ENCODE results near the gene PGBD2.
"Not testable (repeated sequence)": the region's sequence is repeated elsewhere in the genome, so short reads cannot be mapped to it uniquely, and the experiment has no call there.

The PGBD2 gene

DNA sequence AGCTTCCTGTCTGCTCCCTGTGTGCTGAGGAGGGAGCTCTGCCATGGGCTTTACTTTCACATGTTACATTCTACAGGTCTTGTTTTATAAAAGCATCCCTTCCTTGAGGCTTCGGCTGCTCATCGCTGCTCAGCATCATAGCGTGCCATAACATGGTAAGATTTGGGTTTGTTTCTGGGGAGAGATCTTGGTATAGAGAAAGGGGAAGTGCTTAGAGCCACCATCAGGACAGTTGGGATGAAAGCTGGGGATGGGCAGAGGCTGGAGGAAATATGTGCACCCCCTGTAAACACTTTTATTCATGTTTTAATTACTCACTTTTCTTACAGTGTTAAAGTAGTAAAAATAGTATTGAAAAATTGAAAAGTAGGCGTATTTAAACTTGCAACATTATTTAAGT, 24.0 kb downstream of the PGBD2 start:
- H3K27me3 ChIP-seq (ENCODE audit: control insufficient read depth, insufficient read depth, low read length); H3K27ac ChIP-seq (ENCODE audit: low read depth, low read length); H3K4me1 ChIP-seq (ENCODE audit: control insufficient read depth, insufficient read depth, low read length); H3K36me3 ChIP-seq (ENCODE audit: control insufficient read depth, insufficient read depth, low read length); H3K4me3 ChIP-seq (ENCODE audit: low read depth, low read length); H3K9me3 ChIP-seq (ENCODE audit: control insufficient read depth, insufficient read depth, low read depth, low read length); H3K9ac ChIP-seq (ENCODE audit: low read length): not testable (repeated sequence)

DNA sequence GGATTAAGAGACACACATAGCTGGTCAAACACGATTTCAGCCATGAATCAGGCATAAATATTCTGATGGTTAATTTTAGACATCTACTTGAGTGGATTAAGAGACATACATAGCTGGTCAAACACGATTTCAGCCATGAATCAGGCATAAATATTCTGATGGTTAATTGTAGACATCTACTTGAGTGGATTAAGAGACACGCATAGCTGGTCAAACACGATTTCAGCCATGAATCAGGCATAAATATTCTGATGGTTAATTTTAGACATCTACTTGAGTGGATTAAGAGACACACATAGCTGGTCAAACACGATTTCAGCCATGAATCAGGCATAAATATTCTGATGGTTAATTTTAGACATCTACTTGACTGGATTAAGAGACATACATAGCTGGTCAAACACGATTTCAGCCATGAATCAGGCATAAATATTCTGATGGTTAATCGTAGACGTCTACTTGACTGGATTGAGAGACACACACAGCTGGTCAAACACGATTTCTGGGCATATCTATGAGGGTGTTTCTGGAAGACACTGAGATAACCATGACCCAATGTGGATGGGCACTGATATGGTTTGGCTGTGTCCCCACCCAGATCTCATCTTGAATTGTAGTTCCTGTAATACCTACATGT, 32.3 kb downstream of the PGBD2 start:
- not testable (repeated sequence) for H3K27ac ChIP-seq (ENCODE audit: low read depth, low read length); H3K9me3 ChIP-seq (ENCODE audit: control insufficient read depth, insufficient read depth, low read depth, low read length); H3K36me3 ChIP-seq (ENCODE audit: control insufficient read depth, insufficient read depth, low read length); H3K27me3 ChIP-seq (ENCODE audit: control insufficient read depth, insufficient read depth, low read length); H3K4me1 ChIP-seq (ENCODE audit: control insufficient read depth, insufficient read depth, low read length); H3K4me3 ChIP-seq (ENCODE audit: low read depth, low read length); H3K9ac ChIP-seq (ENCODE audit: low read length)

DNA sequence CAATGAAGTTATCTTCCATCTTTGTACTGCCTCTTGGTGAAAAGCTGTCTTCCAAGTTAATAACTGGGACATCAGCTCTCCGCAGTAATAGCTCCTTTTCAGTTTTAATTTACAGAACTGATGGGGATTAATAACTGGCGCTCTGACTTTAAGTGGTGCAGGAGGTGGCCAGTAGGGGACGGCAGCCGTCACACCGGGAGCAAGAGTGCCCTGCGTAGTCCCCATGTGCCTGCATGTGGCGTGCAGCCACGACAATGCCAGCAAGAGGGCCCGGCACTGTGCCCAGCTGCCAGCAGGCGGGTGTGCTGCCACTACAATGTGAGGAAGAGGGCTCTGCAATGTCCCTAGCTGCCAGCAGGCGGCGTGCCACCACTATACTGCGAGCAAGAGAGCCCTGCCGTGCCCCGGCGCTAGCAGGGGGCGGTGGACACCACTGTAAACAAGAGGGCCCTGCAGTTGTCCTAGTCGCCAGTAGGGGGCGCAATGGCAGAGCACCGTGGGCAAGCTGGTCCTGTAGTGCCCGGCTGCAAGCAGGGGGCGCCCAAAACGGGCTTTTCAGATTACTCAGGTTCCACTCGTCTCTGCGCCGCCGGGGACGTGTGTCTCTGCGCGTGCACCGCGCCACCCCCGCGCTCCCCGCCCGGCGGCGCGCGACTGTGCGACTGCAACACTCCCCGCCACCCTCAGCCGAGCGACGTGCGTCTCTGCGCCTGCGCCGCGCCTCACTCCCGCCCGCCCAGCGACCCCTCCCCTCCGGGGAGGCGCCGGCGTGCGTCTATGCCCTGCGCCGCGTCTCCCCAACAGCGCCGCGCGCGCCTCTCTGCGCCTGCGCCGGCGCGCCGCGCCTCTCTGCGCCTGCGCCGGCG, 38.3 kb downstream of the PGBD2 start:
- not testable (repeated sequence) for H3K4me1 ChIP-seq (ENCODE audit: control insufficient read depth, insufficient read depth, low read length); H3K36me3 ChIP-seq (ENCODE audit: control insufficient read depth, insufficient read depth, low read length); H3K27me3 ChIP-seq (ENCODE audit: control insufficient read depth, insufficient read depth, low read length); H3K4me3 ChIP-seq (ENCODE audit: low read depth, low read length); H3K9ac ChIP-seq (ENCODE audit: low read length); H3K27ac ChIP-seq (ENCODE audit: low read depth, low read length); H3K9me3 ChIP-seq (ENCODE audit: control insufficient read depth, insufficient read depth, low read depth, low read length)

DNA sequence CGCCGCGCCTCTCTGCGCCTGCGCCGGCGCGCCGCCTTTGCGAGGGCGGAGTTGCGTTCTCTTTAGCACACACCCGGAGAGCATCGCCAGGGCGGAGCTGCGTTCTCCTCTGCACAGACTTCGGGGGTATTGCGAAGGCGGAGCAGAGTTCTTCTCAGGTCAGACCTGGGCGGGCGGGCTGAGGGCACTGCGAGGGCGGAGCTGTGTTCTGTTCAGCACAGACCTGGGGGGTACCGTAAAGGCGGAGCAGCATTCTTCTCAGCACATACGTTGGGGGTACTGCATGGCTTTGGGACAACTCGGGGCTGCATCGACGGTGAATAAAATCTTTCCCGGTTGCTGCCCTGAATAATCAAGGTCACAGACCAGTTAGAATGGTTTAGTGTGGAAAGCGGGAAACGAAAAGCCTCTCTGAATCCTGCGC, 39.0 kb downstream of the PGBD2 start:
- H3K27me3 ChIP-seq (ENCODE audit: control insufficient read depth, insufficient read depth, low read length); H3K27ac ChIP-seq (ENCODE audit: low read depth, low read length); H3K9me3 ChIP-seq (ENCODE audit: control insufficient read depth, insufficient read depth, low read depth, low read length); H3K4me3 ChIP-seq (ENCODE audit: low read depth, low read length); H3K4me1 ChIP-seq (ENCODE audit: control insufficient read depth, insufficient read depth, low read length); H3K36me3 ChIP-seq (ENCODE audit: control insufficient read depth, insufficient read depth, low read length); H3K9ac ChIP-seq (ENCODE audit: low read length): not testable (repeated sequence)

DNA sequence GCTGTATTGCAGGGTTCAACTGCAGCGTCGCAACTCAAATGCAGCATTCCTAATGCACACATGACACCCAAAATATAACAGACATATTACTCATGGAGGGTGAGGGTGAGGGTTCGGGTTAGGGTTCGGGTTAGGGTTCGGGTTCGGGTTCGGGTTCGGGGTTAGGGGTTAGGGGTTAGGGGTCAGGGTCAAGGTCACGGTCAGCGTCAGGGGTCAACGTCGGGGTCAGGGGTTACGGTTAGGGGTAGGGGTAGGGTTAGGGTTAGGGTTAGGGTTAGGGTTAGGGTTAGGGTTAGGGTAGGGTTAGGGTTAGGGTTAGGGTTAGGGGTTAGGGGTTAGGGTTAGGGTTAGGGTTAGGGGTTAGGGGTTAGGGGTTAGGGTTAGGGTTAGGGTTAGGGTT, 39.4 kb downstream of the PGBD2 start:
- not testable (repeated sequence) for H3K9me3 ChIP-seq (ENCODE audit: control insufficient read depth, insufficient read depth, low read depth, low read length); H3K4me3 ChIP-seq (ENCODE audit: low read depth, low read length); H3K36me3 ChIP-seq (ENCODE audit: control insufficient read depth, insufficient read depth, low read length); H3K27ac ChIP-seq (ENCODE audit: low read depth, low read length); H3K27me3 ChIP-seq (ENCODE audit: control insufficient read depth, insufficient read depth, low read length); H3K4me1 ChIP-seq (ENCODE audit: control insufficient read depth, insufficient read depth, low read length); H3K9ac ChIP-seq (ENCODE audit: low read length)

DNA sequence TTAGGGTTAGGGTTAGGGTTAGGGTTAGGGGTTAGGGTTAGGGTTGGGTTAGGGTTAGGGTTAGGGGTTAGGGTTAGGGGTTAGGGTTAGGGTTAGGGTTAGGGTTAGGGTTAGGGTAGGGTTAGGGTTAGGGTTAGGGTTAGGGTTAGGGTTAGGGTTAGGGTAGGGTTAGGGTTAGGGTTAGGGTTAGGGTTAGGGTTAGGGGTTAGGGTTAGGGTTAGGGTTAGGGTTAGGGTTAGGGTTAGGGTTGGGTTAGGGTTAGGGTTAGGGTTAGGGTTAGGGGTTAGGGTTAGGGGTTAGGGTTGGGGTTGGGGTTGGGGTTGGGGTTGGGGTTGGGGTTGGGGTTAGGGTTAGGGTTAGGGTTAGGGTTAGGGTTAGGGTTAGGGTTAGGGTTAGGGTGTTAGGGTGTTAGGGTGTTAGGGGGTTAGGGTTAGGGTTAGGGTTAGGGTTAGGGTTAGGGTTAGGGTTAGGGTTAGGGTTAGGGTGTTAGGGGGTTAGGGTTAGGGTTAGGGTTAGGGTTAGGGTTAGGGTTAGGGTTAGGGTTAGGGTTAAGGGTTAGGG, 39.9 kb downstream of the PGBD2 start:
- not testable (repeated sequence) for H3K36me3 ChIP-seq (ENCODE audit: control insufficient read depth, insufficient read depth, low read length); H3K27me3 ChIP-seq (ENCODE audit: control insufficient read depth, insufficient read depth, low read length); H3K9ac ChIP-seq (ENCODE audit: low read length); H3K27ac ChIP-seq (ENCODE audit: low read depth, low read length); H3K4me3 ChIP-seq (ENCODE audit: low read depth, low read length); H3K9me3 ChIP-seq (ENCODE audit: control insufficient read depth, insufficient read depth, low read depth, low read length); H3K4me1 ChIP-seq (ENCODE audit: control insufficient read depth, insufficient read depth, low read length)

All from HUES6 (cell line).